ENCODE results near the gene PDYN. TPM values are rescaled to one million over a fixed set of nuclear protein-coding genes. Genes with fewer than 3 reads are reported as not detected.
A peak's percentile ranks its signal among the peaks of the same experiment; 100 is the strongest.

The PDYN gene
- total and polyA plus RNA-seq, 4 donors, result not detected

DNA sequence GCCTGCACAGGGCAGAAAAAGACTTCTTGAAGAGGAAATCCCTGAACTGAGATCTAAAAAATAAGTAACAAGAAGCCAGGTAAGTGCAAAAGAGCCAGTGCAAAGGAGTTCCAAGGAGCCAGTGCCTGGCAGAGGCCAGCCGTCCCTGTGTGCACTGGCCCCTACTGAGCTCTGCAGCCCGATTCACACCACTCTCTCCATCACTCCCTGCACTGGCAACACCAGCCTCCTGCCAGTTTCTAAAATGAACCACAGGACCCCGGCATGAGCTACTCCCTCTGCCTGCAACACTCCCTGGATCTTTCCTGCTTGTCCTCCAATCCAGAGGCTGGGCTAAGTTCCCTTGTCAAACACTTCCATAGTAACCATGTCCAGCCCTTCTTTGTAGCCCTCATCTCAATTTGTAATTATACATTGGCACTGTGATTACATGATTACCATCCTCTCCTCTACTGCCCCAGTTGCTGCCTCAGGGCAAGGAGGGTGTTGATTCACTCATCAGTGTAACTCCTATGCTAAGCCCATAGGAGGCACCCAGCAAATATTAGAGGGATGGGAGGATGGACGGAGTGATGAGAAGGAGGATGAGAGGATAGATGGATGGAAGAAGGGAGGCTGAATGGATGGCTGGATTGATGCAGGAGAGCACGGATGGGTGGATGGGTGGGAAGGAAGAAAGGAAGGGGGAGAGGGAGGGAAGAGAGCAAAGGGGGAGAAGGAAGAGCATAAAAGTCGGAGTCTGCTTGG is 49.3 kb downstream of the PDYN start:
- no peaks in the 10 kb centered on the region for H3K27me3 ChIP-seq (ENCODE audit: control insufficient read depth in 1 of 2, insufficient read depth in 2 of 2, low read length in 1 of 2)
- intact Hi-C loops (cut with DNase I), result loop anchor here in 1 of 2 donors (5.0 kb wide), 1 partner anchor 142 kb away; no protein-coding TSS in a partner anchor
- H3K9me3 ChIP-seq (ENCODE audit: control insufficient read depth, low read length), result no peaks in the 10 kb centered on the region
- DNase-seq (no peak), ATAC-seq (ENCODE audit: low FRiP score) (peak; percentile 10)
- 66 to 67% methylated on average over 6 of the region's 6 CpGs for WGBS, 2 donors
- H3K4me3 ChIP-seq (ENCODE audit: low read length in 2 of 2), result no peak overlapping the region
- H3K36me3 ChIP-seq (ENCODE audit: control insufficient read depth in 1 of 2, insufficient read depth in 2 of 2, low read length in 1 of 2), result no peaks in the 10 kb centered on the region
- no peaks in the 10 kb centered on the region for H3K4me1 ChIP-seq (ENCODE audit: control insufficient read depth in 1 of 2, insufficient read depth in 2 of 2, low read length in 2 of 2)
- H3K27ac ChIP-seq (ENCODE audit: low read depth in 1 of 2, low read length in 2 of 2), result no peak overlapping the region

DNA sequence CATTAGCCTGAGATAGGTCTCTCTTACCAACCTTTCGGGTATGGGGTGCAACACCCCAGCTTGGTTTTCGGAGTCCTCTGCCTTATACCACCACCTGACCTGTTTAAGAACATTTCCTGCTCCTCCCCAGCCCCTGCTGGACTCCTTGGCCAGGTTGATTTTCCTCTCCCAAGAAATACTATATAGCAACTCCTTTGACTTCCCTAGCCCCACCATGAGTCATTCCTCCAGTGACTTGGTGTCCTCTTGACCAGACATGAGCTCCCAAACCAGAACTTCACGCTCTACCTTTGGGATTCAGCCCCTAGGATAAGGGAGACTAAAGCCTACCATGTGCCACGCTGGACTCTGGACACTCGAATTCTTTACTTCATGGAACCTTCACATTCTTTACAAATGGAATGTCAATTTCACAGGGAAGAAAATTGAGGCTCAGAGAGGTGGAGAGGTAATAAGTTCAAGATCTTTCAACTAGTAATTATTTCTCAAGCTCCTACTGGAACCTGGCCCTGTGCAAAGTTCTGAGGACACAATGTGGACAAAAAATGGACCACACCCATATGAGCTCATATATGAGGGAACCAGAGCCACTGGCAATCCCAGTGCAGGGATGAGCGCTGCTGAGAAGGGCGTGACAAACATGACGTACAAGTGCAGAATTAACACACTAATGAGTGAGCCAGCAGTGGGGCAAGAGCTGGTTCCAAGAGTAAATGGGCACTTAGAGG is 50.4 kb downstream of the PDYN start:
- H3K27me3 ChIP-seq (ENCODE audit: control insufficient read depth in 1 of 2, insufficient read depth in 2 of 2, low read length in 1 of 2), result no peaks in the 10 kb centered on the region
- no peaks in the 10 kb centered on the region for H3K4me1 ChIP-seq (ENCODE audit: control insufficient read depth in 1 of 2, insufficient read depth in 2 of 2, low read length in 2 of 2)
- no peaks in the 10 kb centered on the region for H3K9me3 ChIP-seq (ENCODE audit: control insufficient read depth, low read length)
- 86% methylated on average over 8 of the region's 8 CpGs for WGBS, 2 donors
- H3K4me3 ChIP-seq (ENCODE audit: low read length in 2 of 2), result no peak overlapping the region
- ATAC-seq (ENCODE audit: low FRiP score), result peak; percentile 50
- H3K36me3 ChIP-seq (ENCODE audit: control insufficient read depth in 1 of 2, insufficient read depth in 2 of 2, low read length in 1 of 2), result no peaks in the 10 kb centered on the region
- no peak for DNase-seq
- intact Hi-C loops (cut with DNase I), result loop anchor here in 1 of 2 donors (5.0 kb wide), 1 partner anchor 141 kb away; no protein-coding TSS in a partner anchor
- no peak overlapping the region for H3K27ac ChIP-seq (ENCODE audit: low read depth in 1 of 2, low read length in 2 of 2)

DNA sequence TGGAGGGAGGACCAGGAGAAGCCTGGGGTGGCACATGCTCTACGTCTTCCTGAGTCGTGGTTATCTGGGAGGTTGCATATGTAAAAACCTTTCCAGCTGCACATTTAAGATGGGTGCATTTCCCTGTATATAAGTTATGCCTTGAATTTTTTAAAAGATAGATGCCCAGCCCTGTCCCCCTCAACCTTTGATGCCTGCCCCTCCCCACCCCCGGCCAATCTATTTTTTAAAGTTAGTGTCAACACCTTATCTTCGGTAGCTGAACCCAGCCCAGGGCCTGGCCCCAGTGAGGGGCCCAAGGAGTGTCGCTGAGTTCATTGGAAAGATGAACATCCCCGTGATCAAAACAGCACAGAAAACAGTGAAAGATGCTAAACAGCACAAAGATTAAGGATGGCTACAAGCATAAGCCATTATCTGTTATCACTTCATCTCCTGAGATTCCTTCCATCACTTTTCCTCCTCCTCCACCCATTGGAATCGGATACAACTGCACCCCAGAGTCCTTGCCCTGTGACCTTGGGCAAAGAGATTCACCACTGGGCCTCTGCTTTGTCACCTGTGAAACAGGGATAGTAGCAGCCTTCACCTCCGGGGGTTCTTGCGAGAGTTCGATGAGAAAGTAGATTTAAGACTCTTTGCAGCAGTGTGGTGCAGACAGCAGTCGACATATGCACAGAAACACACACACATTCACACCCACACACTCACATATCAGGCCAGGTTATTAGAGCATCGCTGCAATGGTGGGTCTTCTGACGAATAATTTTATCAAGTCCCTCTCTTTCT is 51.2 kb downstream of the PDYN start:
- H3K36me3 ChIP-seq (ENCODE audit: control insufficient read depth in 1 of 2, insufficient read depth in 2 of 2, low read length in 1 of 2), result no peaks in the 10 kb centered on the region
- WGBS, 2 donors, result 78 to 80% methylated on average over 13 of the region's 13 CpGs
- H3K9me3 ChIP-seq (ENCODE audit: control insufficient read depth, low read length), result no peaks in the 10 kb centered on the region
- no peak for DNase-seq
- H3K27me3 ChIP-seq (ENCODE audit: control insufficient read depth in 1 of 2, insufficient read depth in 2 of 2, low read length in 1 of 2), result no peaks in the 10 kb centered on the region
- H3K4me3 ChIP-seq (ENCODE audit: low read length in 2 of 2), result no peak overlapping the region
- H3K27ac ChIP-seq (ENCODE audit: low read depth in 1 of 2, low read length in 2 of 2), result no peak overlapping the region
- intact Hi-C loops (cut with DNase I), result loop anchor here in 1 of 2 donors (5.0 kb wide), 1 partner anchor 140 kb away; no protein-coding TSS in a partner anchor
- no peak for ATAC-seq (ENCODE audit: low FRiP score)
- H3K4me1 ChIP-seq (ENCODE audit: control insufficient read depth in 1 of 2, insufficient read depth in 2 of 2, low read length in 2 of 2), result no peaks in the 10 kb centered on the region

DNA sequence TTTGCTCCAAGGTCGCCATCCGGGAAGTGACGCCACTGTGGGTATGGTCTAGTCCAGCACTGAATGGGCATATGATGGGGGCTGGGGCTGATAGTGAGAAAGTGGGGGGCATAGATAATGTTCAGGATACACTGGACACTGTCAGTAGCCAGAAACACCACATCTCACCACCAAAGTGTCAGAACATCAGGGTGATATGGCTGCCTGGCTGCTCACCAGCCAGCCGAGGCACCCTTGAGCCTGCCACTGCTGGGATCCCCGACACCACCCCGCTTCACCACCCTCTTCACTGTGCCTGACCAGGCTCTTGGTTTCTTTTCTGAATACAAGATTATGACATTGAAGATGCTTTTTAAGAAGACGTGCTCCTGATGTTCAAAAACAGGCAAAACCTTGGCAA is 51.8 kb downstream of the PDYN start:
- no peaks in the 10 kb centered on the region for H3K27me3 ChIP-seq (ENCODE audit: control insufficient read depth in 1 of 2, insufficient read depth in 2 of 2, low read length in 1 of 2)
- 84 to 87% methylated on average over 7 of the region's 7 CpGs for WGBS, 2 donors
- no peaks in the 10 kb centered on the region for H3K4me1 ChIP-seq (ENCODE audit: control insufficient read depth in 1 of 2, insufficient read depth in 2 of 2, low read length in 2 of 2)
- no peak overlapping the region for H3K27ac ChIP-seq (ENCODE audit: low read depth in 1 of 2, low read length in 2 of 2)
- no peak overlapping the region for H3K4me3 ChIP-seq (ENCODE audit: low read length in 2 of 2)
- ATAC-seq (ENCODE audit: low FRiP score) (no peak), DNase-seq (no peak)
- intact Hi-C loops (cut with DNase I), result loop anchor here in 1 of 2 donors (5.0 kb wide), 1 partner anchor 140 kb away; no protein-coding TSS in a partner anchor
- H3K9me3 ChIP-seq (ENCODE audit: control insufficient read depth, low read length), result no peaks in the 10 kb centered on the region
- no peaks in the 10 kb centered on the region for H3K36me3 ChIP-seq (ENCODE audit: control insufficient read depth in 1 of 2, insufficient read depth in 2 of 2, low read length in 1 of 2)

- no peak overlapping the region for H3K27ac ChIP-seq (ENCODE audit: low read depth in 1 of 2, low read length in 2 of 2)
- DNase-seq (no peak), ATAC-seq (ENCODE audit: low FRiP score) (no peak)
- intact Hi-C loops (cut with DNase I), result loop anchor here in 1 of 2 donors (5.0 kb wide), 1 partner anchor 139 kb away; no protein-coding TSS in a partner anchor
- H3K9me3 ChIP-seq (ENCODE audit: control insufficient read depth, low read length), result no peaks in the 10 kb centered on the region
- no peaks in the 10 kb centered on the region for H3K4me1 ChIP-seq (ENCODE audit: control insufficient read depth in 1 of 2, insufficient read depth in 2 of 2, low read length in 2 of 2)
- H3K36me3 ChIP-seq (ENCODE audit: control insufficient read depth in 1 of 2, insufficient read depth in 2 of 2, low read length in 1 of 2), result no peaks in the 10 kb centered on the region
- H3K4me3 ChIP-seq (ENCODE audit: low read length in 2 of 2), result no peak overlapping the region
- H3K27me3 ChIP-seq (ENCODE audit: control insufficient read depth in 1 of 2, insufficient read depth in 2 of 2, low read length in 1 of 2), result no peaks in the 10 kb centered on the region
- 39 to 43% methylated on average over 8 of the region's 8 CpGs for WGBS, 2 donors
Observed at GRCh38 chr20:1941226-1941625, 52.6 kb downstream of the PDYN start.

DNA sequence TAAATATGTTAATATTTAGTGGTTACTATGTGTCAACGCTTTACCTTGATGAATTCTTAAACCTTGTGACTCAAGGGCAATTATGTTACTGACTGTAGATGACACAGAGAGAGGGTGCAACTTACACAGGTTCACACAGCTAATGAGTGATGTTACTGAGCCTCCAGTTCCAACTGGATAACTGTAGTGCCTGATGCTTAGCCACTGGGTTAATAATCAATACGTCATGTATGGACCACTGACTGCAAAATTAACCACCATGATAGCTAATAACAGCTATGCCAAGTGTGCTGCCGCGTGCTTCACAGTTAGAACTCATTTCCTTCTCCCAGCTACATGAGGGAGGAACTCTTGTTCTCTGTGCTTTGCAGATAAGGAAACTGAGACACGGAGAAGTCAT is 53.3 kb downstream of the PDYN start:
- Histone ChIP-seq H3K27ac (ENCODE audit: low read depth in 1 of 2, low read length in 2 of 2) (no peak overlapping the region), H3K9me3 (ENCODE audit: control insufficient read depth, low read length) (no peaks in the 10 kb centered on the region), H3K27me3 (ENCODE audit: control insufficient read depth in 1 of 2, insufficient read depth in 2 of 2, low read length in 1 of 2) (no peaks in the 10 kb centered on the region), H3K36me3 (ENCODE audit: control insufficient read depth in 1 of 2, insufficient read depth in 2 of 2, low read length in 1 of 2) (peaks cover 0 to 3% of the 10 kb centered on the region in 2 donors), H3K4me3 (ENCODE audit: low read length in 2 of 2) (no peak overlapping the region), H3K4me1 (ENCODE audit: control insufficient read depth in 1 of 2, insufficient read depth in 2 of 2, low read length in 2 of 2) (no peaks in the 10 kb centered on the region)
- 82 to 85% methylated on average over 5 of the region's 5 CpGs for WGBS, 2 donors
- ATAC-seq (ENCODE audit: low FRiP score) (no peak), DNase-seq (no peak)
- intact Hi-C loops (cut with DNase I), result loop anchor here in 1 of 2 donors (5.0 kb wide), 1 partner anchor 138 kb away; no protein-coding TSS in a partner anchor

- no peaks in the 10 kb centered on the region for H3K4me1 ChIP-seq (ENCODE audit: control insufficient read depth in 1 of 2, insufficient read depth in 2 of 2, low read length in 2 of 2)
- no peak overlapping the region for H3K4me3 ChIP-seq (ENCODE audit: low read length in 2 of 2)
- no peaks in the 10 kb centered on the region for H3K27me3 ChIP-seq (ENCODE audit: control insufficient read depth in 1 of 2, insufficient read depth in 2 of 2, low read length in 1 of 2)
- ATAC-seq (ENCODE audit: low FRiP score) (no peak), DNase-seq (no peak)
- intact Hi-C loops (cut with DNase I), result no loop called here
- H3K9me3 ChIP-seq (ENCODE audit: control insufficient read depth, low read length), result no peaks in the 10 kb centered on the region
- H3K27ac ChIP-seq (ENCODE audit: low read depth in 1 of 2, low read length in 2 of 2), result no peak overlapping the region
- peaks cover 0 to 3% of the 10 kb centered on the region in 2 donors for H3K36me3 ChIP-seq (ENCODE audit: control insufficient read depth in 1 of 2, insufficient read depth in 2 of 2, low read length in 1 of 2)
- WGBS, 2 donors, result 75 to 82% methylated on average over 4 of the region's 4 CpGs
Observed at GRCh38 chr20:1939270-1939595, 54.6 kb downstream of the PDYN start.

- 82 to 89% methylated on average over 14 of the region's 14 CpGs for WGBS, 2 donors
- H3K4me1 ChIP-seq (ENCODE audit: control insufficient read depth in 1 of 2, insufficient read depth in 2 of 2, low read length in 2 of 2), result no peaks in the 10 kb centered on the region
- intact Hi-C loops (cut with DNase I), result no loop called here
- no peak for DNase-seq
- H3K4me3 ChIP-seq (ENCODE audit: low read length in 2 of 2), result no peak overlapping the region
- H3K36me3 ChIP-seq (ENCODE audit: control insufficient read depth in 1 of 2, insufficient read depth in 2 of 2, low read length in 1 of 2), result peaks cover 0 to 3% of the 10 kb centered on the region in 2 donors
- H3K27ac ChIP-seq (ENCODE audit: low read depth in 1 of 2, low read length in 2 of 2), result no peak overlapping the region
- ATAC-seq (ENCODE audit: low FRiP score), result no peak
- H3K9me3 ChIP-seq (ENCODE audit: control insufficient read depth, low read length), result no peaks in the 10 kb centered on the region
- H3K27me3 ChIP-seq (ENCODE audit: control insufficient read depth in 1 of 2, insufficient read depth in 2 of 2, low read length in 1 of 2), result no peaks in the 10 kb centered on the region
Observed at GRCh38 chr20:1938464-1939269, 55.2 kb downstream of the PDYN start.
